ENCODE measurements around the gene UBXN1.

DNA sequence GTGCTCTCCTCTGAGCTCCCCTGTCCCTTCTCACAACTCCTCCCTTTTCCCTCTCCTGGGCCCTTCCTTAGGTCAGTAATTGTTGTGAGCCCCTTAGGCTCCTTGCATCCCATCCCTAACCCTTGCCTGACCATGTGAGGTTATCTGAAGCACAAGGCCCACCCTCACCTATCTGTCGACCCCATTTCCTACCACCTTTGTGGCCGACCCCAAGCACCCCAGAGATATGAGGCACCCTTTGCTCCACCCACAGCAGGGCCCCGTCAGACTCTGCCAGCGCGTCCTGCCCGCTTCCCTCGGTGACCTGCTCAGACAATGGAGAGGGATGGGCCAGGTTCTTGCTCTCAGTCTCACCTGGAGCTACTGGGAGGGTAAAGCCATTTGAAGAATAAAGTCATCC lies 29.9 kb upstream of the UBXN1 start:
- TF ChIP-seq CTCF (IDR thresholded peaks at IDR 0.05) (no peak), POLR2AphosphoS5 (IDR thresholded peaks at IDR 0.05) (no peak)
